HEK293 (cell line): Measurements from ENCODE around the gene HOXB8.

Experiments used
- GLI2 ChIP-seq: fragments of 450-650 bp; formaldehyde crosslinking; IDR thresholded peaks from 2 replicates; pipeline ENCODE4; 2017; ENCODE audit warnings: missing biosample characterization, missing genetic modification characterization, low read depth, borderline replicate concordance
- GLIS2 ChIP-seq: fragments of 450-650 bp; formaldehyde crosslinking; IDR thresholded peaks from 2 replicates; pipeline ENCODE4 v1.5.1; 2016; ENCODE audit warnings: missing biosample characterization, missing genetic modification characterization
- HOXC10 ChIP-seq: sonication (generic); formaldehyde crosslinking; IDR thresholded peaks from 2 replicates; pipeline ENCODE4 v1.8.1; 2023; ENCODE audit warnings: mild to moderate bottlenecking, missing genetic modification reagents
- KLF16 ChIP-seq: fragments of 450-650 bp; formaldehyde crosslinking; IDR thresholded peaks from 2 replicates; pipeline ENCODE4 v1.5.1; 2017; ENCODE audit warnings: missing biosample characterization, missing genetic modification characterization
- KLF9 ChIP-seq: fragments of 450-650 bp; formaldehyde crosslinking; IDR thresholded peaks from 2 replicates; pipeline ENCODE4 v1.5.1; 2016; ENCODE audit warnings: missing biosample characterization, missing genetic modification characterization, low read depth
- PRDM1 ChIP-seq: fragments of 450-650 bp; formaldehyde crosslinking; IDR thresholded peaks from 2 replicates; pipeline ENCODE4; 2016; ENCODE audit warnings: missing biosample characterization, missing genetic modification characterization
- REPIN1 ChIP-seq: fragments of 450-650 bp; formaldehyde crosslinking; IDR thresholded peaks from 2 replicates; pipeline ENCODE4 v1.5.1; 2017; ENCODE audit warnings: missing biosample characterization, missing genetic modification characterization, low read depth
- YY2 ChIP-seq: fragments of 450-650 bp; formaldehyde crosslinking; IDR thresholded peaks from 2 replicates; pipeline ENCODE4 v1.5.1; 2016; ENCODE audit warnings: missing biosample characterization, missing genetic modification characterization
- ZBTB44 ChIP-seq: fragments of 450-650 bp; IDR thresholded peaks from 2 replicates; pipeline ENCODE4 v1.5.1; 2018; ENCODE audit warnings: missing biosample characterization, mild to moderate bottlenecking, missing genetic modification characterization
- ZBTB48 ChIP-seq: fragments of 450-650 bp; formaldehyde crosslinking; IDR thresholded peaks from 2 replicates; pipeline ENCODE4 v1.5.1; 2016; ENCODE audit warnings: missing biosample characterization, missing genetic modification characterization
- ZFP41 ChIP-seq: fragments of 450-650 bp; formaldehyde crosslinking; IDR thresholded peaks from 2 replicates; pipeline ENCODE4 v1.5.1; 2016; ENCODE audit warnings: missing biosample characterization, missing genetic modification characterization, borderline replicate concordance
- ZNF155 ChIP-seq: fragments of 450-650 bp; formaldehyde crosslinking; IDR thresholded peaks from 2 replicates; pipeline ENCODE4 v1.5.1; 2016; ENCODE audit warnings: missing biosample characterization, missing genetic modification characterization
- ZNF248 ChIP-seq: fragments of 450-650 bp; formaldehyde crosslinking; IDR thresholded peaks from 2 replicates; pipeline ENCODE4 v1.5.1; 2017; ENCODE audit warnings: missing biosample characterization, missing genetic modification characterization
- ZNF266 ChIP-seq: fragments of 450-650 bp; formaldehyde crosslinking; IDR thresholded peaks from 2 replicates; pipeline ENCODE4 v1.5.1; 2016; ENCODE audit warnings: missing biosample characterization, missing genetic modification characterization, low read depth
- ZNF398 ChIP-seq: fragments of 450-650 bp; formaldehyde crosslinking; IDR thresholded peaks from 2 replicates; pipeline ENCODE4 v1.5.1; 2017; ENCODE audit warnings: missing biosample characterization, missing genetic modification characterization
- ZNF404 ChIP-seq: fragments of 450-650 bp; formaldehyde crosslinking; IDR thresholded peaks from 2 replicates; pipeline ENCODE4 v1.5.1; 2017; ENCODE audit warnings: missing biosample characterization, missing genetic modification characterization
- ZNF518A ChIP-seq: fragments of 450-650 bp; formaldehyde crosslinking; conservative IDR thresholded peaks from 2 replicates; pipeline ENCODE4 v1.5.1; 2016; ENCODE audit warnings: low read depth, missing biosample characterization, missing genetic modification characterization
- ZNF621 ChIP-seq: fragments of 450-650 bp; formaldehyde crosslinking; IDR thresholded peaks from 2 replicates; pipeline ENCODE4 v1.5.1; 2017; ENCODE audit warnings: missing biosample characterization, missing genetic modification characterization
- ZNF658 ChIP-seq: fragments of 450-650 bp; formaldehyde crosslinking; IDR thresholded peaks from 2 replicates; pipeline ENCODE4; 2016; ENCODE audit warnings: missing biosample characterization, missing genetic modification characterization
- ZNF776 ChIP-seq: fragments of 450-650 bp; formaldehyde crosslinking; IDR thresholded peaks from 2 replicates; pipeline ENCODE4 v1.5.0; 2017; ENCODE audit warnings: missing biosample characterization, missing genetic modification characterization, borderline replicate concordance
- ZNF785 ChIP-seq: fragments of 450-650 bp; formaldehyde crosslinking; IDR thresholded peaks from 2 replicates; pipeline ENCODE4 v1.5.1; 2016; ENCODE audit warnings: missing biosample characterization, missing genetic modification characterization
- ZNF792 ChIP-seq: fragments of 450-650 bp; formaldehyde crosslinking; IDR thresholded peaks from 2 replicates; pipeline ENCODE4 v1.5.1; 2016; ENCODE audit warnings: missing biosample characterization, missing genetic modification characterization
- ZXDB ChIP-seq: fragments of 450-650 bp; formaldehyde crosslinking; IDR thresholded peaks from 2 replicates; pipeline ENCODE4 v1.5.1; 2016; ENCODE audit warnings: missing biosample characterization, missing genetic modification characterization
- TF ChIP-seq, protein P1 (sequence below): fragments of 450-650 bp; formaldehyde crosslinking; IDR thresholded peaks from 2 replicates; pipeline ENCODE4 v1.5.1; 2016; ENCODE audit warnings: missing biosample characterization, missing genetic modification characterization
- TF ChIP-seq, protein P2 (sequence below): fragments of 450-650 bp; formaldehyde crosslinking; IDR thresholded peaks from 2 replicates; pipeline ENCODE4 v1.5.1; 2016; ENCODE audit warnings: missing biosample characterization, missing genetic modification characterization
- TF ChIP-seq, protein P3 (sequence below): fragments of 450-650 bp; formaldehyde crosslinking; IDR thresholded peaks from 2 replicates; pipeline ENCODE4 v1.5.1; 2017; ENCODE audit warnings: missing biosample characterization, missing genetic modification characterization

HOXB8 gene

GRCh38 chr17:48619826-48620449 is 4.8 kb upstream of the HOXB8 start (continued):
- TF ChIP-seq ZBTB44 (tag by site-specific recombination) = peak; percentile 35; the same call in 1 of the 2 replicates
- TF ChIP-seq ZNF792 (tag by site-specific recombination) = peak; percentile 34; the same call in 1 of the 2 replicates
- no peak for TF ChIP-seq ZNF785
- no peak for TF ChIP-seq ZNF776 (tag by site-specific recombination)
- no peak; the same call in 1 of the 2 replicates for TF ChIP-seq ZXDB
- no peak for TF ChIP-seq ZNF398 (tag by site-specific recombination)
- TF ChIP-seq KLF9 (tag by site-specific recombination) = no peak
- no peak for TF ChIP-seq HOXC10 (CRISPR knock-in tag)
- no peak for TF ChIP-seq ZNF658 (tag by site-specific recombination)
- no peak for TF ChIP-seq ZNF266 (tag by site-specific recombination)
- TF ChIP-seq REPIN1 (tag by site-specific recombination) = no peak
- TF ChIP-seq ZNF518A (tag by site-specific recombination) = no peak
- no peak for TF ChIP-seq KLF16
- TF ChIP-seq ZNF248 = no peak
- TF ChIP-seq, protein P1, sequence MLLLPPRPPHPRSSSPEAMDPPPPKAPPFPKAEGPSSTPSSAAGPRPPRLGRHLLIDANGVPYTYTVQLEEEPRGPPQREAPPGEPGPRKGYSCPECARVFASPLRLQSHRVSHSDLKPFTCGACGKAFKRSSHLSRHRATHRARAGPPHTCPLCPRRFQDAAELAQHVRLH (tag by site-specific recombination) = no peak
- TF ChIP-seq GLIS2 (tag by site-specific recombination) = no peak
- TF ChIP-seq YY2 (tag by site-specific recombination) = no peak
- TF ChIP-seq ZNF621 = no peak
- TF ChIP-seq, protein P2, sequence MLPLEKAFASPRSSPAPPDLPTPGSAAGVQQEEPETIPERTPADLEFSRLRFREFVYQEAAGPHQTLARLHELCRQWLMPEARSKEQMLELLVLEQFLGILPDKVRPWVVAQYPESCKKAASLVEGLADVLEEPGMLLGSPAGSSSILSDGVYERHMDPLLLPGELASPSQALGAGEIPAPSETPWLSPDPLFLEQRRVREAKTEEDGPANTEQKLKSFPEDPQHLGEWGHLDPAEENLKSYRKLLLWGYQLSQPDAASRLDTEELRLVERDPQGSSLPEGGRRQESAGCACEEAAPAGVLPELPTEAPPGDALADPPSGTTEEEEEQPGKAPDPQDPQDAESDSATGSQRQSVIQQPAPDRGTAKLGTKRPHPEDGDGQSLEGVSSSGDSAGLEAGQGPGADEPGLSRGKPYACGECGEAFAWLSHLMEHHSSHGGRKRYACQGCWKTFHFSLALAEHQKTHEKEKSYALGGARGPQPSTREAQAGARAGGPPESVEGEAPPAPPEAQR (tag by site-specific recombination) = no peak
- no peak for TF ChIP-seq ZFP41 (tag by site-specific recombination)
- TF ChIP-seq ZNF404 (tag by site-specific recombination) = 0 out of 2 replicates have a peak, but pooled peaks have one; percentile 16
- TF ChIP-seq ZNF155 (tag by site-specific recombination) = no peak
- TF ChIP-seq, protein P3, sequence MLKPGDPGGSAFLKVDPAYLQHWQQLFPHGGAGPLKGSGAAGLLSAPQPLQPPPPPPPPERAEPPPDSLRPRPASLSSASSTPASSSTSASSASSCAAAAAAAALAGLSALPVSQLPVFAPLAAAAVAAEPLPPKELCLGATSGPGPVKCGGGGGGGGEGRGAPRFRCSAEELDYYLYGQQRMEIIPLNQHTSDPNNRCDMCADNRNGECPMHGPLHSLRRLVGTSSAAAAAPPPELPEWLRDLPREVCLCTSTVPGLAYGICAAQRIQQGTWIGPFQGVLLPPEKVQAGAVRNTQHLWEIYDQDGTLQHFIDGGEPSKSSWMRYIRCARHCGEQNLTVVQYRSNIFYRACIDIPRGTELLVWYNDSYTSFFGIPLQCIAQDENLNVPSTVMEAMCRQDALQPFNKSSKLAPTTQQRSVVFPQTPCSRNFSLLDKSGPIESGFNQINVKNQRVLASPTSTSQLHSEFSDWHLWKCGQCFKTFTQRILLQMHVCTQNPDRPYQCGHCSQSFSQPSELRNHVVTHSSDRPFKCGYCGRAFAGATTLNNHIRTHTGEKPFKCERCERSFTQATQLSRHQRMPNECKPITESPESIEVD = no peak
- TF ChIP-seq GLI2 (tag by site-specific recombination) = no peak
- peak; percentile 67 for TF ChIP-seq ZBTB48 (tag by site-specific recombination)
- peak; percentile 96 for TF ChIP-seq PRDM1 (tag by site-specific recombination)
